ENCODE measurements around the gene MXRA8. TPM values are rescaled to one million over a fixed set of nuclear protein-coding genes. Genes with fewer than 3 reads are reported as not detected.

MXRA8 gene
- total and polyA plus RNA-seq, 9 of the 15 experiments (the other 6 are each of a cell fraction or from before 2014, with no cell fraction given): 0.66 to 11.3 (median 6.3) TPM

GRCh38 chr1:1324524-1325287 is 33.6 kb downstream of the MXRA8 start, which contains the start of the genes CPTP and INTS11 (continued):
- TF ChIP-seq ARID3A (IDR thresholded peaks at IDR 0.05; ENCODE audit: borderline replicate concordance, low read depth, low read length) (no peak), HDAC8 (tag; IDR thresholded peaks at IDR 0.05) (no peak), MGA (IDR thresholded peaks at IDR 0.05) (no peak; the same call in 1 of the 2 replicates), RBM15 (IDR thresholded peaks at IDR 0.05; ENCODE audit: insufficient read depth, low read length) (no peak), CHD2 (IDR thresholded peaks at IDR 0.05; ENCODE audit: low read depth, low read length) (no peak), ZNF644 (tag; IDR thresholded peaks at IDR 0.05; ENCODE audit: low read depth) (no peak), ZBTB1 (CRISPR knock-in tag; IDR thresholded peaks at IDR 0.05; ENCODE audit: borderline replicate concordance, low read depth) (0 out of 2 replicates have a peak, but pooled peaks have one; percentile 20), SIN3B (IDR thresholded peaks at IDR 0.05; ENCODE audit: low read depth) (peak; percentile 6; the same call in 1 of the 2 replicates), NFATC3 (IDR thresholded peaks at IDR 0.05) (no peak), DEAF1 (CRISPR knock-in tag; IDR thresholded peaks at IDR 0.05) (no peak), ZNF133 (CRISPR knock-in tag; IDR thresholded peaks at IDR 0.05) (no peak), ZNF253 (CRISPR knock-in tag; conservative IDR thresholded peaks at IDR 0.05) (no peak)
